ENCODE results near the gene BOD1L1.
A peak's percentile ranks its signal among the peaks of the same experiment; 100 is the strongest.

Gene BOD1L1

GRCh38 chr4:13546941-13547484, 80.5 kb downstream of the BOD1L1 start:
- Histone ChIP-seq H3K9me3 (ENCODE audit: control insufficient read depth in 5 of 5, low read length in 5 of 5) (no peaks in the 10 kb centered on the region), H3K4me1 (ENCODE audit: control insufficient read depth in 5 of 5, insufficient read depth in 5 of 5, low read length in 5 of 5) (peaks cover 0 to 47% (median 39%) of the 10 kb centered on the region in 5 donors), H3K4me3 (ENCODE audit: low read depth in 1 of 5, low read length in 5 of 5) (peak overlapping the region in 4 of 5 donors; percentile 47 to 59 (median 50)), H3K36me3 (ENCODE audit: control insufficient read depth in 5 of 5, insufficient read depth in 5 of 5, low read length in 5 of 5) (no peaks in the 10 kb centered on the region), H3K9ac (ENCODE audit: low read length in 5 of 5) (no peak overlapping the region), H3K27ac (ENCODE audit: low read depth, low read length) (no peak overlapping the region), H3K27me3 (ENCODE audit: control insufficient read depth in 5 of 5, insufficient read depth in 4 of 5, low read length in 5 of 5) (peaks cover 32 to 64% (median 53%) of the 10 kb centered on the region in 5 donors)

- Histone ChIP-seq H3K4me3 (ENCODE audit: low read depth in 1 of 5, low read length in 5 of 5) (peak overlapping the region in 1 of 5 donors; percentile 59), H3K36me3 (ENCODE audit: control insufficient read depth in 5 of 5, insufficient read depth in 5 of 5, low read length in 5 of 5) (no peaks in the 10 kb centered on the region), H3K9me3 (ENCODE audit: control insufficient read depth in 5 of 5, low read length in 5 of 5) (no peaks in the 10 kb centered on the region), H3K27ac (ENCODE audit: low read depth, low read length) (no peak overlapping the region), H3K27me3 (ENCODE audit: control insufficient read depth in 5 of 5, insufficient read depth in 4 of 5, low read length in 5 of 5) (peaks cover 39 to 71% (median 60%) of the 10 kb centered on the region in 5 donors), H3K9ac (ENCODE audit: low read length in 5 of 5) (no peak overlapping the region), H3K4me1 (ENCODE audit: control insufficient read depth in 5 of 5, insufficient read depth in 5 of 5, low read length in 5 of 5) (peaks cover 0 to 51% (median 44%) of the 10 kb centered on the region in 5 donors)
These were observed 81.2 kb downstream of the BOD1L1 start for GRCh38 chr4:13546142-13546940.

- no peaks in the 10 kb centered on the region for H3K36me3 ChIP-seq (ENCODE audit: control insufficient read depth in 5 of 5, insufficient read depth in 5 of 5, low read length in 5 of 5)
- no peak overlapping the region for H3K9ac ChIP-seq (ENCODE audit: low read length in 5 of 5)
- peaks cover 0 to 51% (median 45%) of the 10 kb centered on the region in 5 donors for H3K4me1 ChIP-seq (ENCODE audit: control insufficient read depth in 5 of 5, insufficient read depth in 5 of 5, low read length in 5 of 5)
- H3K4me3 ChIP-seq (ENCODE audit: low read depth in 1 of 5, low read length in 5 of 5): peak overlapping the region; percentile 59 to 76 (median 71)
- H3K27me3 ChIP-seq (ENCODE audit: control insufficient read depth in 5 of 5, insufficient read depth in 4 of 5, low read length in 5 of 5): peaks cover 48 to 81% (median 69%) of the 10 kb centered on the region in 5 donors
- H3K9me3 ChIP-seq (ENCODE audit: control insufficient read depth in 5 of 5, low read length in 5 of 5): no peaks in the 10 kb centered on the region
- H3K27ac ChIP-seq (ENCODE audit: low read depth, low read length): no peak overlapping the region
These were observed 82.1 kb downstream of the BOD1L1 start for GRCh38 chr4:13545394-13545808.

GRCh38 chr4:13544606-13545393, 82.7 kb downstream of the BOD1L1 start:
- peak overlapping the region; percentile 59 to 76 (median 71) for H3K4me3 ChIP-seq (ENCODE audit: low read depth in 1 of 5, low read length in 5 of 5)
- H3K9me3 ChIP-seq (ENCODE audit: control insufficient read depth in 5 of 5, low read length in 5 of 5): no peaks in the 10 kb centered on the region
- no peak overlapping the region for H3K27ac ChIP-seq (ENCODE audit: low read depth, low read length)
- peak overlapping the region in 1 of 5 donors; percentile 30 for H3K9ac ChIP-seq (ENCODE audit: low read length in 5 of 5)
- no peaks in the 10 kb centered on the region for H3K36me3 ChIP-seq (ENCODE audit: control insufficient read depth in 5 of 5, insufficient read depth in 5 of 5, low read length in 5 of 5)
- peaks cover 0 to 55% (median 48%) of the 10 kb centered on the region in 5 donors for H3K4me1 ChIP-seq (ENCODE audit: control insufficient read depth in 5 of 5, insufficient read depth in 5 of 5, low read length in 5 of 5)
- peaks cover 53 to 81% (median 75%) of the 10 kb centered on the region in 5 donors for H3K27me3 ChIP-seq (ENCODE audit: control insufficient read depth in 5 of 5, insufficient read depth in 4 of 5, low read length in 5 of 5)

DNA sequence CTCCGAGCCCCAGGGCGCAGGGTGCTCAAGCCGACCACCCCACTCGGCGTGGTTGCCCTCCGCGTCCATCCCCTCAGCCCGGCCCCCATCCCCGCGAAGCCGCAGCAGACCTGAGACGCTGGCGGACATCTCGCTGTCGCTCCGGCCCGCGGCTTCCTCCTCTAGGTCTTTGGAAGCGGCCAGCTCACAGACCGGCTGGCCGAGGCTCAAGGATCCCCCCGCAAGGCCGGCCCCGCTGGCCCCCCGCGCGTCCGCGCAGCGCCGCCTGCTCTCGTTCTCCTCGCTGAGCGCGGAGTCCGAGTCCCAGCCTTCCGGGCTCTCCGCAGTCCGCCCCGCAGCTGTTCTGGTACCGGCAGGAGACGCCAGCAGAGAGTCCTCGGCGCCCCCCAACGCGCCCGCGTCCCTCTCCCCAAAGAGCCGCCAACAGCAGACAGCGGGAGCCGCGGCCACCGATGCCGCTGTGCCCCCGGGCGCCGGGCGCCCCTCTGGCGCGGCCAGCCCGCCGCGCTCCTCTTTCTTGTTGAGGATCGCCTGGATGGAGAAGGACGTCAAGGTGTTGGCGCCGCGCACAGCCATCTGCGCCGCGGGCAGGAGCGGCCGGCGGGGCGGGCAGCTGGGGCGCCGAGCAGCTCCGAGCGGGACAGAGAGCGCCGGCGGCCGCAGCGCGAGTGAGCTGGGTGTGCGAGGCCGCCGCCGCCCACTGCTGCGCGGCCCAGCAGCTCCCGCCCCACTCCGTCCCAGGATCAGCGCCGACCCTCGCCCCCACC, 83.5 kb downstream of the BOD1L1 start, which contains the start of gene NKX3-2:
TSS of gene NKX3-2 (minus strand) at position 670 of the 767 bp plus-strand sequence. CDS start at position 576, 94 bp downstream.
- H3K4me1 ChIP-seq (ENCODE audit: control insufficient read depth in 5 of 5, insufficient read depth in 5 of 5, low read length in 5 of 5): peaks cover 0 to 57% (median 51%) of the 10 kb centered on the region in 5 donors
- H3K27me3 ChIP-seq (ENCODE audit: control insufficient read depth in 5 of 5, insufficient read depth in 4 of 5, low read length in 5 of 5): peaks cover 60 to 82% (median 77%) of the 10 kb centered on the region in 5 donors
- peak within 1 kb of the TSS in 1 of 5 donors; percentile 30 for H3K9ac ChIP-seq (ENCODE audit: low read length in 5 of 5)
- peak within 1 kb of the TSS; percentile 59 to 76 (median 71) for H3K4me3 ChIP-seq (ENCODE audit: low read depth in 1 of 5, low read length in 5 of 5)
- no peaks in the 10 kb centered on the region for H3K9me3 ChIP-seq (ENCODE audit: control insufficient read depth in 5 of 5, low read length in 5 of 5)
- H3K27ac ChIP-seq (ENCODE audit: low read depth, low read length): no peak within 1 kb of the TSS
- no peaks in the 10 kb centered on the region for H3K36me3 ChIP-seq (ENCODE audit: control insufficient read depth in 5 of 5, insufficient read depth in 5 of 5, low read length in 5 of 5)

GRCh38 chr4:13543032-13543838, 84.3 kb downstream of the BOD1L1 start:
- H3K36me3 ChIP-seq (ENCODE audit: control insufficient read depth in 5 of 5, insufficient read depth in 5 of 5, low read length in 5 of 5): no peaks in the 10 kb centered on the region
- H3K9me3 ChIP-seq (ENCODE audit: control insufficient read depth in 5 of 5, low read length in 5 of 5): no peaks in the 10 kb centered on the region
- H3K27ac ChIP-seq (ENCODE audit: low read depth, low read length): no peak overlapping the region
- H3K9ac ChIP-seq (ENCODE audit: low read length in 5 of 5): no peak overlapping the region
- H3K27me3 ChIP-seq (ENCODE audit: control insufficient read depth in 5 of 5, insufficient read depth in 4 of 5, low read length in 5 of 5): peaks cover 68 to 89% (median 78%) of the 10 kb centered on the region in 5 donors
- peak overlapping the region in 4 of 5 donors; percentile 64 to 76 (median 72) for H3K4me3 ChIP-seq (ENCODE audit: low read depth in 1 of 5, low read length in 5 of 5)
- H3K4me1 ChIP-seq (ENCODE audit: control insufficient read depth in 5 of 5, insufficient read depth in 5 of 5, low read length in 5 of 5): peaks cover 0 to 57% (median 47%) of the 10 kb centered on the region in 5 donors

GRCh38 chr4:13542577-13543031, 84.9 kb downstream of the BOD1L1 start:
- Histone ChIP-seq H3K9ac (ENCODE audit: low read length in 5 of 5) (no peak overlapping the region), H3K27me3 (ENCODE audit: control insufficient read depth in 5 of 5, insufficient read depth in 4 of 5, low read length in 5 of 5) (peaks cover 71 to 91% (median 81%) of the 10 kb centered on the region in 5 donors), H3K4me1 (ENCODE audit: control insufficient read depth in 5 of 5, insufficient read depth in 5 of 5, low read length in 5 of 5) (peaks cover 0 to 54% (median 47%) of the 10 kb centered on the region in 5 donors), H3K9me3 (ENCODE audit: control insufficient read depth in 5 of 5, low read length in 5 of 5) (no peaks in the 10 kb centered on the region), H3K36me3 (ENCODE audit: control insufficient read depth in 5 of 5, insufficient read depth in 5 of 5, low read length in 5 of 5) (no peaks in the 10 kb centered on the region), H3K27ac (ENCODE audit: low read depth, low read length) (no peak overlapping the region), H3K4me3 (ENCODE audit: low read depth in 1 of 5, low read length in 5 of 5) (peak overlapping the region in 2 of 5 donors; percentile 18 to 57)

- Histone ChIP-seq H3K27ac (ENCODE audit: low read depth, low read length) (no peak overlapping the region), H3K27me3 (ENCODE audit: control insufficient read depth in 5 of 5, insufficient read depth in 4 of 5, low read length in 5 of 5) (peaks cover 71 to 91% (median 81%) of the 10 kb centered on the region in 5 donors)
These were observed 85.6 kb downstream of the BOD1L1 start for GRCh38 chr4:13541720-13542576.

More at GRCh38 chr4:13541720-13542576, 85.6 kb downstream of the BOD1L1 start:
- H3K36me3 ChIP-seq (ENCODE audit: control insufficient read depth in 5 of 5, insufficient read depth in 5 of 5, low read length in 5 of 5): no peaks in the 10 kb centered on the region
- peaks cover 0 to 48% (median 41%) of the 10 kb centered on the region in 5 donors for H3K4me1 ChIP-seq (ENCODE audit: control insufficient read depth in 5 of 5, insufficient read depth in 5 of 5, low read length in 5 of 5)
- H3K9me3 ChIP-seq (ENCODE audit: control insufficient read depth in 5 of 5, low read length in 5 of 5): no peaks in the 10 kb centered on the region
- H3K4me3 ChIP-seq (ENCODE audit: low read depth in 1 of 5, low read length in 5 of 5): peak overlapping the region in 2 of 5 donors; percentile 18 to 57
- H3K9ac ChIP-seq (ENCODE audit: low read length in 5 of 5): no peak overlapping the region
